Right lobe of liver (tissue), 4 donors: ENCODE results near the gene PROZ.
"Not testable (repeated sequence)": the region's sequence is repeated elsewhere in the genome, so short reads cannot be mapped to it uniquely, and the experiment has no call there.

Source experiments
- POLR2A ChIP-seq: fragments of 450-650 bp; IDR thresholded peaks from one replicate; pipeline ENCODE4 v1.6.1; 2017; ENCODE audit warnings: antibody characterized with exemption, mild to moderate bottlenecking
- TF ChIP-seq, protein P1 (sequence below), 4 donors: fragments of 200-600 bp in 3 of 4; fragments of 450-650 bp in 1 of 4; IDR thresholded peaks; one replicate each; pipeline versions ENCODE4 v1.5.1 to v1.8.0; 2016 to 2022; ENCODE audit warnings: antibody characterized with exemption in 4 of 4, mild to moderate bottlenecking in 2 of 4
- donor health status: DM: no; HTN: no; CAD: no.
- donor health status: DM: no; HTN: no; CAD: no.
- donor health status: DM: no; HTN: yes; CAD: no.

DNA sequence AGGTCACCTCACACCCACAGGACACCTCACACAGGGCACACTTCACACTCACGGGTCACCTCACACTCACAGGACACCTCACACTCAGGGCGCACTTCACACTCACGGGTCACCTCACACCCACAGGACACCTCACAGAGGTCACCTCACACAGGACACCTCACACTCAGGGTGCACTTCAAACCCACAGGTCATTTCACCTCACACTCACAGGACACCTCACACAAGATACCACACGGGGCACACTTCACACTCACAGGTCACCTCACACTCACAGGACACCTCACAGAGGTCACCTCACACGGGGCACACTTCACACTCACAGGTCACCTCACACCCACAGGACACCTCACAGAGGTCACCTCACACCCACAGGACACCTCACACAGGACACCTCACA lies 46.6 kb upstream of the PROZ start:
- TF ChIP-seq, protein P1, sequence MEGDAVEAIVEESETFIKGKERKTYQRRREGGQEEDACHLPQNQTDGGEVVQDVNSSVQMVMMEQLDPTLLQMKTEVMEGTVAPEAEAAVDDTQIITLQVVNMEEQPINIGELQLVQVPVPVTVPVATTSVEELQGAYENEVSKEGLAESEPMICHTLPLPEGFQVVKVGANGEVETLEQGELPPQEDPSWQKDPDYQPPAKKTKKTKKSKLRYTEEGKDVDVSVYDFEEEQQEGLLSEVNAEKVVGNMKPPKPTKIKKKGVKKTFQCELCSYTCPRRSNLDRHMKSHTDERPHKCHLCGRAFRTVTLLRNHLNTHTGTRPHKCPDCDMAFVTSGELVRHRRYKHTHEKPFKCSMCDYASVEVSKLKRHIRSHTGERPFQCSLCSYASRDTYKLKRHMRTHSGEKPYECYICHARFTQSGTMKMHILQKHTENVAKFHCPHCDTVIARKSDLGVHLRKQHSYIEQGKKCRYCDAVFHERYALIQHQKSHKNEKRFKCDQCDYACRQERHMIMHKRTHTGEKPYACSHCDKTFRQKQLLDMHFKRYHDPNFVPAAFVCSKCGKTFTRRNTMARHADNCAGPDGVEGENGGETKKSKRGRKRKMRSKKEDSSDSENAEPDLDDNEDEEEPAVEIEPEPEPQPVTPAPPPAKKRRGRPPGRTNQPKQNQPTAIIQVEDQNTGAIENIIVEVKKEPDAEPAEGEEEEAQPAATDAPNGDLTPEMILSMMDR (IDR thresholded peaks at IDR 0.05) = not testable (repeated sequence)
- not testable (repeated sequence) for TF ChIP-seq POLR2A
